Smooth muscle cell (in vitro differentiated cells): ENCODE data around the gene ZNF454. TPM values are rescaled to one million over a fixed set of nuclear protein-coding genes. Genes with fewer than 3 reads are reported as not detected.

Experiments used
- DNase-seq: peaks from one replicate; lab custom pipeline; 2025; ENCODE audit not compliant: unreplicated experiment; lab: John Stamatoyannopoulos, UW
- H2AFZ ChIP-seq: fragments of 200-600 bp; sonication (generic); 2 replicates; pipeline ENCODE4 v1.6.0; 2016; ENCODE audit warnings: antibody characterized with exemption, low read depth, mild to moderate bottlenecking
- H3F3A ChIP-seq: fragments of 200-600 bp; sonication (generic); 2 replicates; pipeline ENCODE4 v1.6.0; 2017; ENCODE audit warnings: antibody characterized with exemption, low read depth
- H3K27ac ChIP-seq: fragments of 200-600 bp; sonication (generic); 2 replicates; pipeline ENCODE4 v1.5.1; 2016; ENCODE audit warnings: low read depth, mild to moderate bottlenecking
- H3K27me3 ChIP-seq: fragments of 200-600 bp; sonication (generic); 2 replicates; pipeline ENCODE4 v1.6.1; 2016; ENCODE audit warnings: low read depth, mild to moderate bottlenecking
- H3K36me3 ChIP-seq: fragments of 200-600 bp; sonication (generic); 2 replicates; pipeline ENCODE4 v1.5.1; 2016; ENCODE audit warnings: low read depth
- H3K4me1 ChIP-seq: fragments of 200-600 bp; sonication (generic); 2 replicates; pipeline ENCODE4 v1.5.1; 2016; ENCODE audit warnings: low read depth
- H3K4me2 ChIP-seq: fragments of 200-600 bp; sonication (generic); 2 replicates; pipeline ENCODE4 v1.6.0; 2016; ENCODE audit warnings: mild to moderate bottlenecking
- H3K4me3 ChIP-seq: fragments of 200-600 bp; sonication (generic); 2 replicates; pipeline ENCODE4 v1.5.1; 2016; ENCODE audit warnings: mild to moderate bottlenecking
- H3K79me2 ChIP-seq: fragments of 200-600 bp; sonication (generic); 2 replicates; pipeline ENCODE4 v1.6.0; 2016; ENCODE audit warnings: low read depth, mild to moderate bottlenecking
- H3K9ac ChIP-seq: fragments of 200-600 bp; sonication (generic); 2 replicates; pipeline ENCODE4 v1.6.0; 2016; ENCODE audit warnings: low read depth
- H3K9me3 ChIP-seq: fragments of 200-600 bp; sonication (generic); replicated peaks from 2 replicates; pipeline ENCODE4 v1.5.1; 2016; ENCODE audit warnings: low read depth
- H4K20me1 ChIP-seq: fragments of 200-600 bp; sonication (generic); 2 replicates; pipeline ENCODE4 v1.6.0; 2016; ENCODE audit warnings: low read depth
- WGBS: methylation state at CpG from one replicate; pipeline ENCODE4 v1.1.7; 2016; ENCODE audit warnings: low lambda C conversion rate; 5-methylcytosine and 5-hydroxymethylcytosine counted together
- polyA plus RNA-seq: library from polyadenylated mRNA; unstranded; fragments of >200 nt; fragmentation: Nextera tagmentation; extraction: Ambion mirVana; gene quantifications from 2 replicates; pipeline ENCODE4 v1.2.1, GENCODE V29; 2016
- total RNA-seq: library from RNA; depleted of rRNA; stranded (reverse); fragments of >200 nt; gene quantifications from 2 replicates; pipeline ENCODE4 v1.2.3, GENCODE V29; 2014
- TF ChIP-seq, protein P1 (sequence below): fragments of 200-600 bp; sonication (generic); IDR thresholded peaks from 2 replicates; pipeline ENCODE4 v1.5.1; 2017; ENCODE audit warnings: borderline replicate concordance, mild to moderate bottlenecking, antibody characterized with exemption; ENCODE audit not compliant: insufficient read depth, poor library complexity, severe bottlenecking

The ZNF454 gene
- total and polyA plus RNA-seq, 2 experiments from 2014 or later: 0.17 TPM; not detected in 1

DNA sequence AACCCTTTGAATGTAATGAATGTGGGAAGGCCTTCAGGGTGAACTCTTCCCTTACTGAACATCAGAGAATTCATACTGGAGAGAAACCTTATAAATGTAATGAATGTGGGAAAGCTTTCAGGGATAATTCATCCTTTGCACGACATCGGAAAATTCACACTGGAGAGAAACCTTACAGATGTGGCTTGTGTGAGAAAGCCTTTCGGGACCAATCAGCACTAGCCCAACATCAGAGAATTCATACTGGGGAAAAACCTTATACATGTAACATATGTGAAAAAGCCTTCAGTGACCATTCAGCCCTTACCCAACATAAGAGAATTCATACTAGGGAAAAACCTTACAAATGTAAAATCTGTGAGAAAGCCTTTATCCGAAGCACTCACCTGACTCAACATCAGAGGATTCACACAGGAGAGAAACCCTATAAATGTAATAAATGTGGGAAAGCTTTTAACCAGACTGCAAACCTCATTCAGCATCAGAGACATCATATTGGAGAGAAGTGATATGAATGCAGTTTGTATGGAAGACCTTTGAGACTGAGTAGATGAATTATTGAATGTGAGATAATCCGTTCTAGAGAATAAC is 24.6 kb downstream of the ZNF454 start:
- WGBS: 92% methylated on average over 5 of the region's 5 CpGs
- TF ChIP-seq, protein P1, sequence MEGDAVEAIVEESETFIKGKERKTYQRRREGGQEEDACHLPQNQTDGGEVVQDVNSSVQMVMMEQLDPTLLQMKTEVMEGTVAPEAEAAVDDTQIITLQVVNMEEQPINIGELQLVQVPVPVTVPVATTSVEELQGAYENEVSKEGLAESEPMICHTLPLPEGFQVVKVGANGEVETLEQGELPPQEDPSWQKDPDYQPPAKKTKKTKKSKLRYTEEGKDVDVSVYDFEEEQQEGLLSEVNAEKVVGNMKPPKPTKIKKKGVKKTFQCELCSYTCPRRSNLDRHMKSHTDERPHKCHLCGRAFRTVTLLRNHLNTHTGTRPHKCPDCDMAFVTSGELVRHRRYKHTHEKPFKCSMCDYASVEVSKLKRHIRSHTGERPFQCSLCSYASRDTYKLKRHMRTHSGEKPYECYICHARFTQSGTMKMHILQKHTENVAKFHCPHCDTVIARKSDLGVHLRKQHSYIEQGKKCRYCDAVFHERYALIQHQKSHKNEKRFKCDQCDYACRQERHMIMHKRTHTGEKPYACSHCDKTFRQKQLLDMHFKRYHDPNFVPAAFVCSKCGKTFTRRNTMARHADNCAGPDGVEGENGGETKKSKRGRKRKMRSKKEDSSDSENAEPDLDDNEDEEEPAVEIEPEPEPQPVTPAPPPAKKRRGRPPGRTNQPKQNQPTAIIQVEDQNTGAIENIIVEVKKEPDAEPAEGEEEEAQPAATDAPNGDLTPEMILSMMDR: no peak
- H3F3A ChIP-seq: no peaks in the 10 kb centered on the region
- no peaks in the 10 kb centered on the region for H3K4me1 ChIP-seq
- no peaks in the 10 kb centered on the region for H3K27me3 ChIP-seq
- H3K27ac ChIP-seq: no peak overlapping the region
- no peaks in the 10 kb centered on the region for H4K20me1 ChIP-seq
- H3K4me2 ChIP-seq: no peak overlapping the region
- H3K79me2 ChIP-seq: no peaks in the 10 kb centered on the region
- H3K4me3 ChIP-seq: no peak overlapping the region
- peaks cover 16% of the 10 kb centered on the region for H3K9me3 ChIP-seq
- no peaks in the 10 kb centered on the region for H3K36me3 ChIP-seq
- no peak for DNase-seq
- no peak overlapping the region for H3K9ac ChIP-seq
- H2AFZ ChIP-seq: no peak overlapping the region

DNA sequence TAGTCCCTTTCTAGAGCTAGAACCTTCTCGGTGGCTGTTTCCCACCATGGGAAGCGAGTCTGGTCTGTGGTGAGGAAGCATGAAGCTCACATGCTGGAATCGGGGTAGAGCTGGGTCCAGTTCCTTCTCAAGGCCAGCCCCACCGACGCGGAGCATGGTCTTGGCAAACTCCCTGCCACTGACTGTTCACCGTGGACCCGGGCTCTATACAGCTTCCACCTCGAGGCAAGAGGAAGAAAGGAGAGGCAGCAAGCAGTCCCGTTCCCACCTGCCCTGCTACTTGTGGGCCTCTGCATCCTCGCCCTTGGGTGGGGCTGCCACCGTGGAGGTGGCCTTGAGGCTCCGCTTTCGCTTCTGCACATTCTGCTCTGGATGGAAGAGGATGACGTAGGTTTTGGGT is 40.4 kb downstream of the ZNF454 start:
- Histone ChIP-seq H3K79me2 (no peaks in the 10 kb centered on the region), H2AFZ (no peak overlapping the region), H4K20me1 (no peaks in the 10 kb centered on the region), H3K27me3 (no peaks in the 10 kb centered on the region), H3K4me3 (no peak overlapping the region), H3F3A (no peaks in the 10 kb centered on the region), H3K9me3 (peaks cover 12% of the 10 kb centered on the region), H3K9ac (no peak overlapping the region), H3K36me3 (no peaks in the 10 kb centered on the region), H3K27ac (no peak overlapping the region), H3K4me2 (no peak overlapping the region), H3K4me1 (no peaks in the 10 kb centered on the region)
- TF ChIP-seq, protein P1: no peak
- no peak for DNase-seq
- 87% methylated on average over 15 of the region's 15 CpGs for WGBS

DNA sequence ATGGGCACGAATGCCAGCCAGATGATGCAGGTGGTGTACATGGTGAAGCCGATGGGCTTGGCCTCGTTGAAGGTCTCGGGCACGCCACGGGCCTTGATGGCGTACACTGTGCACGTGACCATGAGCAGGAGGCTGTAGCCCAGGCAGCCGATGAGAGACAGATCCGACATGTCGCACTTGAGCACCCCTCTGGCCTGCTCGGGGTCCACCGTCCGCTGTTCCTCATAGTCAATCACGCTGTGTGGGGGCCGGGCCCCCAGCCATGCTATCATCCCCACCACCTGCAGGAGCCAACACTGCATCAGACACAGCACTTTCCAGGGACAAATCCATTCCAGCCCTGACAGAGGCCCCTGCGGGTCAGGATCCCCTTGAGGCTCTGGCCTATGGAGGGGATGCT is 41.9 kb downstream of the ZNF454 start:
- Histone ChIP-seq H3K79me2 (no peaks in the 10 kb centered on the region), H3K9ac (no peak overlapping the region), H2AFZ (no peak overlapping the region), H3K9me3 (peaks cover 6% of the 10 kb centered on the region), H3F3A (no peaks in the 10 kb centered on the region), H4K20me1 (no peaks in the 10 kb centered on the region), H3K4me3 (no peak overlapping the region), H3K27ac (no peak overlapping the region), H3K27me3 (no peaks in the 10 kb centered on the region), H3K4me1 (no peaks in the 10 kb centered on the region), H3K36me3 (no peaks in the 10 kb centered on the region), H3K4me2 (no peak overlapping the region)
- DNase-seq: no peak
- TF ChIP-seq, protein P1: no peak
- WGBS: 89% methylated on average over 17 of the region's 17 CpGs

DNA sequence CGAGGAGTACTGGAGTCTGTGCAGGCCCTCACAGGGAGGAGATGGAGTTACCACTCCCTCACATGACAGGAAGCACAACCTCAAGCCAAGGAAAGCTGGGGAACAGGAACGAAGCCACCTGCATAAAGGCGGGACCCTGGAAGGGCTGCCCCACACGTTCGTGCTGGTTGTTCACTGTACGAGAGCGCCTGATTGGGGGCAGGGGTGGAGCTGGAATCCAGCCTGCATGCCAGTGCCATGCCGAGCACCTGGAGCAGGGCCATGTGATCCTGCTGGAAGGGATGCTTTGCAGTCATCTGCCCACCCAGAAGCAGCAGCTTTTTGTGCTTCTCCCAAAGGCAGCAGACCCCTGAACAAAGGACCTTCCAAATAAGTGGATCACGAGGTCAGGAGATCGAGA is 42.7 kb downstream of the ZNF454 start:
- H3K27ac ChIP-seq: no peak overlapping the region
- H3K9me3 ChIP-seq: peaks cover 4% of the 10 kb centered on the region
- 84% methylated on average over 10 of the region's 10 CpGs for WGBS
- H3F3A ChIP-seq: no peaks in the 10 kb centered on the region
- H3K4me3 ChIP-seq: no peak overlapping the region
- H2AFZ ChIP-seq: no peak overlapping the region
- H3K9ac ChIP-seq: no peak overlapping the region
- no peak overlapping the region for H3K4me2 ChIP-seq
- no peaks in the 10 kb centered on the region for H3K4me1 ChIP-seq
- TF ChIP-seq, protein P1: no peak
- no peak for DNase-seq
- no peaks in the 10 kb centered on the region for H3K27me3 ChIP-seq
- no peaks in the 10 kb centered on the region for H3K79me2 ChIP-seq
- H4K20me1 ChIP-seq: no peaks in the 10 kb centered on the region
- no peaks in the 10 kb centered on the region for H3K36me3 ChIP-seq
